H1 (cell line): ENCODE data around the gene PRLH. TPM values are rescaled to one million over a fixed set of nuclear protein-coding genes. Genes with fewer than 3 reads are reported as not detected.

ENCODE experiments used
- CTCF ChIA-PET: fragments of 300-600 bp; sonication (Branson Sonifier 250); formaldehyde crosslinking; loops from one replicate; lab custom pipeline; 2021; ENCODE audit not compliant: partially characterized antibody; lab: Charles Lee
- POLR2A ChIA-PET: fragments of 300-600 bp; sonication (Branson Sonifier 250); formaldehyde crosslinking; loops from one replicate; lab custom pipeline; 2021; ENCODE audit warnings: inconsistent platforms; ENCODE audit not compliant: partially characterized antibody; lab: Charles Lee
- DNase-seq, 2 experiments: peaks; one replicate each; pipeline versions ENCODE4 v3.0.0 to v3.0.0-alpha.2; 2010 to 2022; ENCODE audit warnings: low spot score in 2 of 2, low read depth in 1 of 2, mixed read lengths in 1 of 2
- FAIRE-seq: peaks from 2 replicates; lab custom pipeline; 2011; peaks lifted over from hg19 to GRCh38; lab: Jason Lieb, UNC
- H2AFZ ChIP-seq: 2 replicates; pipeline ENCODE4 v1.8.1; 2012; ENCODE audit warnings: low read length, inconsistent platforms
- H2AK5ac ChIP-seq: 2 replicates; pipeline ENCODE4 v1.6.1; 2013; ENCODE audit warnings: low read depth, low read length
- H2BK120ac ChIP-seq: replicated peaks from 2 replicates; pipeline ENCODE3; 2013; ENCODE audit warnings: low read depth, low read length, inconsistent platforms
- H2BK12ac ChIP-seq: 2 replicates; pipeline ENCODE4 v1.6.1; 2013; ENCODE audit warnings: low read depth, low read length
- H2BK15ac ChIP-seq: 2 replicates; pipeline ENCODE4 v1.6.1; 2013; ENCODE audit warnings: low read length
- H2BK20ac ChIP-seq: 2 replicates; pipeline ENCODE4 v1.6.1; 2013; ENCODE audit warnings: low read length
- H2BK5ac ChIP-seq: 2 replicates; pipeline ENCODE4 v1.6.1; 2013; ENCODE audit warnings: low read depth, low read length
- H3K14ac ChIP-seq: 2 replicates; pipeline ENCODE4 v1.6.1; 2013; ENCODE audit warnings: inconsistent platforms; ENCODE audit not compliant: insufficient read length
- H3K18ac ChIP-seq: 2 replicates; pipeline ENCODE4 v1.6.1; 2013; ENCODE audit warnings: low read length; ENCODE audit errors: extremely low read depth
- H3K23ac ChIP-seq: 2 replicates; pipeline ENCODE4 v1.6.1; 2013; ENCODE audit warnings: inconsistent platforms; ENCODE audit not compliant: insufficient read length
- H3K23me2 ChIP-seq: 2 replicates; pipeline ENCODE4 v1.6.1; 2013; ENCODE audit warnings: low read depth, low read length
- H3K27ac ChIP-seq: 2 replicates; pipeline ENCODE4 v1.6.1; 2011; ENCODE audit warnings: low read depth, low read length, inconsistent platforms
- H3K27me3 ChIP-seq, 4 experiments: replicated peaks in 1 of 4; 1 replicate in 1 of 4; 2 replicates in 3 of 4; pipeline versions ENCODE4 v1.6.1 to v1.8.1; 2011 to 2013; ENCODE audit warnings: low read length in 3 of 4, mild to moderate bottlenecking in 3 of 4, inconsistent platforms in 2 of 4, mixed read lengths in 2 of 4, moderate library complexity in 1 of 4; ENCODE audit not compliant: control insufficient read depth in 3 of 4, insufficient read depth in 3 of 4; ENCODE audit errors: extremely low read depth in 1 of 4
- H3K36me3 ChIP-seq, 4 experiments: 2 replicates each; pipeline versions ENCODE4 v1.6.1 to v1.8.1; 2011 to 2013; ENCODE audit warnings: mild to moderate bottlenecking in 4 of 4, low read length in 3 of 4, moderate library complexity in 2 of 4, control low read depth in 1 of 4, inconsistent platforms in 1 of 4; ENCODE audit not compliant: insufficient read depth in 4 of 4, control insufficient read depth in 2 of 4
- H3K4ac ChIP-seq: replicated peaks from 2 replicates; pipeline ENCODE3; 2013; ENCODE audit warnings: low read length, low read depth, mixed read lengths, inconsistent platforms; ENCODE audit not compliant: insufficient read length
- H3K4me1 ChIP-seq, 4 experiments: replicated peaks in 1 of 4; 1 replicate in 1 of 4; 2 replicates in 3 of 4; pipeline versions ENCODE4 v1.6.1 to v1.8.1; 2011 to 2013; ENCODE audit warnings: low read length in 3 of 4, inconsistent platforms in 2 of 4, mixed read lengths in 1 of 4; ENCODE audit not compliant: insufficient read depth in 4 of 4, control insufficient read depth in 3 of 4
- H3K4me2 ChIP-seq, 2 experiments: 2 replicates each; pipeline versions ENCODE4 v1.6.1 to v1.8.1; 2011 to 2013; ENCODE audit warnings: low read depth in 2 of 2, low read length in 2 of 2, control low read depth in 1 of 2, inconsistent platforms in 1 of 2, mild to moderate bottlenecking in 1 of 2; ENCODE audit not compliant: insufficient read depth in 1 of 2
- H3K4me3 ChIP-seq, 4 experiments: fragments of 200-600, 300-600 bp in 1 of 4; sonication (generic), shearing (Covaris generic), sonication (Bioruptor Twin) in 1 of 4; 2 replicates each; pipeline versions ENCODE4 v1.5.1 to v1.8.1; 2011 to 2016; ENCODE audit warnings: low read length in 4 of 4, low read depth in 3 of 4, control low read depth in 2 of 4, inconsistent platforms in 2 of 4, mild to moderate bottlenecking in 2 of 4, mixed read lengths in 1 of 4, moderate library complexity in 1 of 4; ENCODE audit not compliant: insufficient read depth in 2 of 4; ENCODE audit errors: extremely low read depth in 1 of 4
- H3K56ac ChIP-seq: replicated peaks from 2 replicates; pipeline ENCODE3; 2013; ENCODE audit warnings: low read depth, mild to moderate bottlenecking, mixed read lengths, low read length, inconsistent platforms; ENCODE audit not compliant: insufficient read length
- H3K79me1 ChIP-seq: 2 replicates; pipeline ENCODE4 v1.6.1; 2013; ENCODE audit warnings: low read depth, low read length, control low read depth
- H3K79me2 ChIP-seq, 2 experiments: 2 replicates each; pipeline versions ENCODE4 v1.6.1 to v1.8.1; 2012 to 2013; ENCODE audit warnings: low read length in 2 of 2, mild to moderate bottlenecking in 2 of 2, inconsistent platforms in 1 of 2; ENCODE audit not compliant: insufficient read depth in 2 of 2, control insufficient read depth in 1 of 2
- H3K9ac ChIP-seq, 4 experiments: replicated peaks in 1 of 4; 1 replicate in 1 of 4; 2 replicates in 3 of 4; pipeline versions ENCODE4 v1.6.1 to v1.8.1; 2011 to 2013; ENCODE audit warnings: low read depth in 3 of 4, low read length in 3 of 4, control low read depth in 2 of 4, mild to moderate bottlenecking in 2 of 4, moderate library complexity in 2 of 4, inconsistent platforms in 1 of 4; ENCODE audit errors: extremely low read depth in 1 of 4
- H3K9me3 ChIP-seq, 2 experiments: 2 replicates each; pipeline versions ENCODE4 v1.6.1 to v1.8.1; 2012 to 2013; ENCODE audit warnings: mild to moderate bottlenecking in 2 of 2, moderate library complexity in 2 of 2, control low read depth in 1 of 2, inconsistent platforms in 1 of 2, low read depth in 1 of 2, low read length in 1 of 2, mixed read lengths in 1 of 2; ENCODE audit not compliant: insufficient read depth in 2 of 2
- H4K20me1 ChIP-seq, 2 experiments: replicated peaks in 1 of 2; 2 replicates each; pipeline versions ENCODE3 to v1.8.1; 2011 to 2013; ENCODE audit warnings: inconsistent platforms in 2 of 2, low read length in 2 of 2, mild to moderate bottlenecking in 1 of 2; ENCODE audit not compliant: insufficient read depth in 2 of 2, control insufficient read depth in 1 of 2
- H4K5ac ChIP-seq: 2 replicates; pipeline ENCODE4 v1.6.1; 2013; ENCODE audit warnings: low read length, low read depth, mixed read lengths, inconsistent platforms; ENCODE audit not compliant: insufficient read length
- H4K8ac ChIP-seq: 2 replicates; pipeline ENCODE4 v1.8.0; 2013; ENCODE audit warnings: mild to moderate bottlenecking, moderate library complexity, low read length, inconsistent platforms; ENCODE audit not compliant: insufficient read depth; ENCODE audit errors: extremely low read depth
- H4K91ac ChIP-seq: replicated peaks from 2 replicates; pipeline ENCODE3; 2013; ENCODE audit warnings: low read length, mixed read lengths, inconsistent platforms; ENCODE audit not compliant: insufficient read length
- SP4 ChIP-seq: IDR thresholded peaks from 2 replicates; pipeline ENCODE4 v1.6.1; 2012; ENCODE audit warnings: low read length, inconsistent platforms
- WGBS, 2 experiments: shearing (Covaris generic) in 1 of 2; methylation state at CpG; one replicate each; pipeline versions ENCODE4 v1.1.6 to v1.1.7; 2013 to 2015; ENCODE audit warnings: low lambda C conversion rate in 2 of 2, mixed read lengths in 2 of 2, inconsistent platforms in 1 of 2, low coverage in 1 of 2, missing lambda C conversion rate in 1 of 2; ENCODE audit not compliant: insufficient replicate concordance in 2 of 2, insufficient coverage in 1 of 2, insufficient read length in 1 of 2; ENCODE audit errors: extremely low coverage in 1 of 2, missing lambda C conversion rate in 1 of 2; 5-methylcytosine and 5-hydroxymethylcytosine counted together
- long read RNA-seq, 2 experiments: library from RNA in 1 of 2; library from capped mRNA in 1 of 2; stranded (forward); transcript quantifications; one replicate each; pipeline ENCODE4 v2.0.0, GENCODE V29; 2021; ENCODE audit warnings: inconsistent platforms in 1 of 2
- polyA minus RNA-seq, 3 experiments: library from RNA; depleted of rRNA, polyadenylated mRNA; stranded (reverse); fragments of >200 nt; gene quantifications; 1 replicate in 2 of 3; 2 replicates in 1 of 3; pipeline ENCODE4 v1.2.3, GENCODE V29; 2011
- polyA plus RNA-seq, 7 experiments: library from polyadenylated mRNA; depleted of rRNA in 3 of 7; stranded (reverse) in 5 of 7; unstranded in 2 of 7; fragments of >200 nt in 5 of 7; fragments of 200-250 nt in 2 of 7; gene quantifications; 1 replicate in 5 of 7; 2 replicates in 1 of 7; 4 replicates in 1 of 7; pipeline versions ENCODE4 v1.2.1 to v1.2.3, GENCODE V29; 2011 to 2013; ENCODE audit warnings: missing spikeins in 2 of 7, mixed read lengths in 2 of 7
- total RNA-seq: library from RNA; stranded (reverse); fragmentation: NEBNext Ultra II Directional; extraction: Animal tissue kit (Norgen Biotek cat#: 25700); gene quantifications from 2 replicates; pipeline ENCODE4 v1.2.1, GENCODE V29; 2021
- TF ChIP-seq, protein P1 (sequence below): IDR thresholded peaks from 2 replicates; pipeline ENCODE4 v1.6.1; 2012; ENCODE audit warnings: inconsistent platforms

The PRLH gene
- total RNA-seq, result not detected in 2 replicates
- polyA plus RNA-seq (2011; rRNA removed), result not detected in 2 replicates
- not detected for polyA plus RNA-seq (2011; cell fraction: cytosol; rRNA removed)
- not detected for polyA plus RNA-seq (2011; cell fraction: nucleus; rRNA removed)
- polyA plus RNA-seq (2012, experiment 1 of 2), result not detected in 4 replicates
- not detected for polyA plus RNA-seq (2012, experiment 2 of 2)
- not detected for polyA plus RNA-seq (2013, experiment 1 of 2)
- polyA plus RNA-seq (2013, experiment 2 of 2), result not detected
- not detected in 2 replicates for polyA minus RNA-seq (2011; rRNA and poly(A)+ RNA removed)
- polyA minus RNA-seq (2011; cell fraction: cytosol; rRNA and poly(A)+ RNA removed), result not detected
- polyA minus RNA-seq (2011; cell fraction: nucleus; rRNA and poly(A)+ RNA removed), result not detected
- long read RNA-seq, experiment 1, result 0 reads
- long read RNA-seq, experiment 2, result 0 reads

- Histone ChIP-seq H3K23ac (no peak within 1 kb of the TSS), H3K23me2 (peaks cover 11% of the 10 kb centered on the region; the same call in 1 of the 2 replicates), H2BK15ac (0 out of 2 replicates have a peak within 1 kb of the TSS, but pooled peaks have one; percentile 9), H3K79me2 (no peaks in the 10 kb centered on the region), H3K4me2 (no peak within 1 kb of the TSS), H3K4ac (peak within 1 kb of the TSS; percentile 21), H2BK120ac (no peak within 1 kb of the TSS), H2BK5ac (0 out of 2 replicates have a peak within 1 kb of the TSS, but pooled peaks have one; percentile 31), H3K27ac (no peak within 1 kb of the TSS), H4K5ac (no peak within 1 kb of the TSS), H3K79me1 (no peaks in the 10 kb centered on the region), H2BK12ac (peak within 1 kb of the TSS; percentile 4; the same call in 1 of the 2 replicates), H3K9me3 (no peaks in the 10 kb centered on the region), H3K4me1 (peaks cover 0 to 4% (median 0%) of the 10 kb centered on the region in 4 experiments; a peak in 2 of 7 replicates), H3K14ac (no peak within 1 kb of the TSS), H2AK5ac (no peak within 1 kb of the TSS; the same call in 1 of the 2 replicates), H3K4me3 (no peak within 1 kb of the TSS), H2BK20ac (no peak within 1 kb of the TSS; the same call in 1 of the 2 replicates), H4K91ac (peak within 1 kb of the TSS; percentile 94), H3K9ac (no peak within 1 kb of the TSS), H3K18ac (no peak within 1 kb of the TSS), H3K27me3 (no peaks in the 10 kb centered on the region), H4K20me1 (peaks cover 0 to 11% of the 10 kb centered on the region in 2 experiments), H2AFZ (no peak within 1 kb of the TSS), H3K36me3 (no peaks in the 10 kb centered on the region), H4K8ac (no peak within 1 kb of the TSS), H3K56ac (peak within 1 kb of the TSS; percentile 99)
- WGBS, 2 experiments, result 91% methylated on average over 32 of the region's 32 CpGs; no CpG with 5 or more reads in 1 of the 2 experiments
- DNase-seq (peak in 1 of 2 experiments; percentile 46), FAIRE-seq (no peak)
- no peak for TF ChIP-seq SP4
- TF ChIP-seq, protein P1, sequence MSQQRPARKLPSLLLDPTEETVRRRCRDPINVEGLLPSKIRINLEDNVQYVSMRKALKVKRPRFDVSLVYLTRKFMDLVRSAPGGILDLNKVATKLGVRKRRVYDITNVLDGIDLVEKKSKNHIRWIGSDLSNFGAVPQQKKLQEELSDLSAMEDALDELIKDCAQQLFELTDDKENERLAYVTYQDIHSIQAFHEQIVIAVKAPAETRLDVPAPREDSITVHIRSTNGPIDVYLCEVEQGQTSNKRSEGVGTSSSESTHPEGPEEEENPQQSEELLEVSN, result no peak
- POLR2A ChIA-PET, result interaction anchor here (0.9 to 1.7 kb wide), 2 partner anchors 11 to 26 kb away, joined by 3 to 5 read pairs; no protein-coding TSS in a partner anchor
- CTCF ChIA-PET, result interaction anchor here (0.8 to 1.5 kb wide), 7 partner anchors 16 to 145 kb away, joined by 3 to 10 read pairs (median 3); partner anchors contain the start of gene MLPH
Measured at GRCh38 chr2:237566401-237567235, at the start of gene PRLH. Gene PRLH, plus strand, starts transcription at chr2:237566574. Its CDS starts 0 bp downstream, at chr2:237566574.
